ENCODE measurements around the gene CELSR2. TPM values are rescaled to one million over a fixed set of nuclear protein-coding genes. Genes with fewer than 3 reads are reported as not detected.

The CELSR2 gene
- total and polyA plus RNA-seq, 9 donors: 0.90 to 17.1 (median 3.1) TPM

- intact Hi-C loops (cut with DNase I): no loop called here
- no peak for DNase-seq
- H3K36me3 ChIP-seq: no peaks in the 10 kb centered on the region
Observed at GRCh38 chr1:109319114-109319513, 69.8 kb downstream of the CELSR2 start.

GRCh38 chr1:109322974-109323373, 73.6 kb downstream of the CELSR2 start:
- no peak overlapping the region for H3K4me3 ChIP-seq
- no peak overlapping the region for H3K27ac ChIP-seq
- no peaks in the 10 kb centered on the region for H3K9me3 ChIP-seq
- H3K27me3 ChIP-seq: no peaks in the 10 kb centered on the region
- 86 to 94% (median 91%) methylated on average over 6 of the region's 6 CpGs for WGBS, 3 donors
- no peak for TF ChIP-seq POLR2A (IDR thresholded peaks at IDR 0.05)
- no peak for TF ChIP-seq EP300 (IDR thresholded peaks at IDR 0.05)
- TF ChIP-seq CTCF (IDR thresholded peaks at IDR 0.05): no peak
- no peak for DNase-seq
- no peaks in the 10 kb centered on the region for H3K36me3 ChIP-seq
- no peaks in the 10 kb centered on the region for H3K4me1 ChIP-seq (ENCODE audit: insufficient read depth)
- intact Hi-C loops (cut with DNase I): no loop called here

More at GRCh38 chr1:109319114-109319513, 69.8 kb downstream of the CELSR2 start:
- TF ChIP-seq CTCF (IDR thresholded peaks at IDR 0.05) (no peak), POLR2A (IDR thresholded peaks at IDR 0.05) (no peak)
- 65 to 80% (median 78%) methylated on average over 3 of the region's 3 CpGs for WGBS, 3 donors
- no peaks in the 10 kb centered on the region for H3K27me3 ChIP-seq
- H3K4me1 ChIP-seq (ENCODE audit: insufficient read depth): no peaks in the 10 kb centered on the region
- H3K4me3 ChIP-seq: no peak overlapping the region
- H3K9me3 ChIP-seq: no peaks in the 10 kb centered on the region
- no peak overlapping the region for H3K27ac ChIP-seq

Other genes starting within 250 kb of the CELSR2 start
- gene WDR47, start 207.4 kb upstream of the CELSR2 start, total RNA-seq: 10 to 100 TPM; 11.6 to 21.3 (median 13.7) TPM
- gene WDR47, start 207.4 kb upstream of the CELSR2 start, polyA plus RNA-seq: 10 to 100 TPM in 1 of 2 donors, 1 to 10 TPM in 1; 7.3 to 11.5 TPM
- gene TAF13, start 173.5 kb upstream of the CELSR2 start, total RNA-seq: 10 to 100 TPM in 6 of 7 donors, 1 to 10 TPM in 1; 6.6 to 23.4 (median 19.5) TPM
- 10 to 100 TPM; 10.2 to 29.2 TPM for gene TAF13, start 173.5 kb upstream of the CELSR2 start, polyA plus RNA-seq
- gene TMEM167B, start 158.8 kb upstream of the CELSR2 start, total RNA-seq: 10 to 100 TPM; 18.2 to 55.6 (median 41.9) TPM
- gene TMEM167B, start 158.8 kb upstream of the CELSR2 start, polyA plus RNA-seq: 10 to 100 TPM; 24.4 to 58.0 TPM
- 10 to 100 TPM in 1 of 7 donors, 1 to 10 TPM in 4, under 1 TPM in 1, not detected in 1; 0.40 to 69.6 (median 3.9) TPM for gene ELAPOR1, start 135.4 kb upstream of the CELSR2 start, total RNA-seq
- gene ELAPOR1, start 135.4 kb upstream of the CELSR2 start, polyA plus RNA-seq: under 1 TPM; 0.15 to 0.93 TPM
- gene SARS1, start 35.6 kb upstream of the CELSR2 start, total RNA-seq: 100 to 1,000 TPM in 6 of 7 donors, 10 to 100 TPM in 1; 83.7 to 317 (median 119) TPM
- 100 to 1,000 TPM in 1 of 2 donors, 10 to 100 TPM in 1; 97.5 to 206 TPM for gene SARS1, start 35.6 kb upstream of the CELSR2 start, polyA plus RNA-seq
- 1 to 10 TPM; 1.0 to 8.1 (median 4.5) TPM for gene PSRC1, start 33.6 kb downstream of the CELSR2 start, total RNA-seq
- 1 to 10 TPM; 5.3 to 5.9 TPM for gene PSRC1, start 33.6 kb downstream of the CELSR2 start, polyA plus RNA-seq
- under 1 TPM in 1 of 7 donors, not detected in 6; 0.38 TPM for gene MYBPHL, start 57.5 kb downstream of the CELSR2 start, total RNA-seq
- not detected for gene MYBPHL, start 57.5 kb downstream of the CELSR2 start, polyA plus RNA-seq
- gene SORT1, start 148.4 kb downstream of the CELSR2 start, total RNA-seq: 10 to 100 TPM in 4 of 7 donors, 1 to 10 TPM in 3; 4.3 to 37.0 (median 16.0) TPM
- 10 to 100 TPM in 1 of 2 donors, 1 to 10 TPM in 1; 7.9 to 32.2 TPM for gene SORT1, start 148.4 kb downstream of the CELSR2 start, polyA plus RNA-seq
- gene PSMA5, start 176.9 kb downstream of the CELSR2 start, total RNA-seq: 10 to 100 TPM; 19.4 to 52.0 (median 42.2) TPM
- gene PSMA5, start 176.9 kb downstream of the CELSR2 start, polyA plus RNA-seq: 10 to 100 TPM; 37.7 to 38.1 TPM
- gene SYPL2, start 217.0 kb downstream of the CELSR2 start, total RNA-seq: 1 to 10 TPM in 6 of 7 donors, under 1 TPM in 1; 0.31 to 4.4 (median 2.4) TPM
- gene SYPL2, start 217.0 kb downstream of the CELSR2 start, polyA plus RNA-seq: 1 to 10 TPM in 1 of 2 donors, under 1 TPM in 1; 0.81 to 5.1 TPM
- 1 to 10 TPM; 3.6 to 8.8 (median 6.7) TPM for gene ATXN7L2, start 234.4 kb downstream of the CELSR2 start, total RNA-seq
- gene ATXN7L2, start 234.4 kb downstream of the CELSR2 start, polyA plus RNA-seq: 1 to 10 TPM in 1 of 2 donors, under 1 TPM in 1; 0.98 to 6.5 TPM
- gene CYB561D1, start 244.6 kb downstream of the CELSR2 start, total RNA-seq: 10 to 100 TPM in 2 of 7 donors, 1 to 10 TPM in 5; 3.8 to 11.7 (median 9.3) TPM
- 10 to 100 TPM in 1 of 2 donors, 1 to 10 TPM in 1; 4.8 to 10.3 TPM for gene CYB561D1, start 244.6 kb downstream of the CELSR2 start, polyA plus RNA-seq